DOHH2 (cell line): ENCODE results near the gene FBXO31.
A peak's percentile ranks its signal among the peaks of the same experiment; 100 is the strongest.

Experiments used
- H3F3A ChIP-seq: fragments of 200-600 bp; sonication (generic), shearing (Covaris generic); 2 replicates; pipeline ENCODE4 v1.6.0; 2016; ENCODE audit warnings: antibody characterized with exemption, mild to moderate bottlenecking; ENCODE audit not compliant: control insufficient read depth, insufficient read depth
- H3K27ac ChIP-seq: fragments of 200-600 bp; sonication (generic); 2 replicates; pipeline ENCODE4 v1.5.1; 2014; ENCODE audit warnings: low read depth, mild to moderate bottlenecking, low read length, moderate library complexity
- H3K27me3 ChIP-seq: fragments of 200-600 bp; sonication (generic); 2 replicates; pipeline ENCODE4 v1.6.1; 2014; ENCODE audit warnings: mild to moderate bottlenecking, low read length, mixed read lengths; ENCODE audit not compliant: control insufficient read depth
- H3K36me3 ChIP-seq: fragments of 200-600 bp; sonication (generic); 2 replicates; pipeline ENCODE4 v1.6.1; 2014; ENCODE audit warnings: mild to moderate bottlenecking, low read length, moderate library complexity, mixed read lengths; ENCODE audit not compliant: control insufficient read depth
- H3K4me1 ChIP-seq: fragments of 200-600 bp; sonication (generic); 2 replicates; pipeline ENCODE4 v1.6.1; 2014; ENCODE audit warnings: mild to moderate bottlenecking, low read length, mixed read lengths; ENCODE audit not compliant: control insufficient read depth
- H3K4me2 ChIP-seq: fragments of 200-600 bp; sonication (generic); 2 replicates; pipeline ENCODE4 v1.6.0; 2014; ENCODE audit warnings: mild to moderate bottlenecking, low read length, moderate library complexity
- H3K4me3 ChIP-seq: fragments of 200-600 bp; sonication (generic); 2 replicates; pipeline ENCODE4 v1.5.1; 2014; ENCODE audit warnings: mild to moderate bottlenecking, low read length, mixed read lengths
- H3K79me2 ChIP-seq: fragments of 200-600 bp; sonication (generic); 2 replicates; pipeline ENCODE4 v1.6.1; 2014; ENCODE audit warnings: mild to moderate bottlenecking, low read length, mixed read lengths; ENCODE audit not compliant: control insufficient read depth
- H3K9me2 ChIP-seq: fragments of 200-600 bp; sonication (generic); replicated peaks from 2 replicates; pipeline ENCODE4 v1.6.1; 2014; ENCODE audit warnings: mild to moderate bottlenecking, low read length, mixed read lengths; ENCODE audit not compliant: control insufficient read depth
- H3K9me3 ChIP-seq: fragments of 200-600 bp; sonication (generic); 2 replicates; pipeline ENCODE4 v1.6.1; 2014; ENCODE audit warnings: antibody characterized with exemption, low read length, mixed read lengths; ENCODE audit not compliant: control insufficient read depth, insufficient read depth
- H4K20me1 ChIP-seq: fragments of 200-600 bp; sonication (generic); 2 replicates; pipeline ENCODE4 v1.6.0; 2014; ENCODE audit warnings: low read depth, mild to moderate bottlenecking, antibody characterized with exemption, low read length, moderate library complexity; ENCODE audit not compliant: control insufficient read depth, insufficient read depth
- EZH2phosphoT487 ChIP-seq: fragments of 200-600 bp; sonication (generic); IDR thresholded peaks from 2 replicates; pipeline ENCODE4 v1.6.1; 2017; ENCODE audit warnings: borderline replicate concordance, mild to moderate bottlenecking, antibody characterized with exemption, low read length, moderate library complexity, mixed read lengths
- TF ChIP-seq, protein P1 (sequence below): fragments of 200-600 bp; sonication (generic); IDR thresholded peaks from one replicate; pipeline ENCODE4 v1.5.1; 2014; ENCODE audit warnings: antibody characterized with exemption, mild to moderate bottlenecking, low read depth, low read length; ENCODE audit not compliant: poor library complexity, severe bottlenecking

FBXO31 gene

DNA sequence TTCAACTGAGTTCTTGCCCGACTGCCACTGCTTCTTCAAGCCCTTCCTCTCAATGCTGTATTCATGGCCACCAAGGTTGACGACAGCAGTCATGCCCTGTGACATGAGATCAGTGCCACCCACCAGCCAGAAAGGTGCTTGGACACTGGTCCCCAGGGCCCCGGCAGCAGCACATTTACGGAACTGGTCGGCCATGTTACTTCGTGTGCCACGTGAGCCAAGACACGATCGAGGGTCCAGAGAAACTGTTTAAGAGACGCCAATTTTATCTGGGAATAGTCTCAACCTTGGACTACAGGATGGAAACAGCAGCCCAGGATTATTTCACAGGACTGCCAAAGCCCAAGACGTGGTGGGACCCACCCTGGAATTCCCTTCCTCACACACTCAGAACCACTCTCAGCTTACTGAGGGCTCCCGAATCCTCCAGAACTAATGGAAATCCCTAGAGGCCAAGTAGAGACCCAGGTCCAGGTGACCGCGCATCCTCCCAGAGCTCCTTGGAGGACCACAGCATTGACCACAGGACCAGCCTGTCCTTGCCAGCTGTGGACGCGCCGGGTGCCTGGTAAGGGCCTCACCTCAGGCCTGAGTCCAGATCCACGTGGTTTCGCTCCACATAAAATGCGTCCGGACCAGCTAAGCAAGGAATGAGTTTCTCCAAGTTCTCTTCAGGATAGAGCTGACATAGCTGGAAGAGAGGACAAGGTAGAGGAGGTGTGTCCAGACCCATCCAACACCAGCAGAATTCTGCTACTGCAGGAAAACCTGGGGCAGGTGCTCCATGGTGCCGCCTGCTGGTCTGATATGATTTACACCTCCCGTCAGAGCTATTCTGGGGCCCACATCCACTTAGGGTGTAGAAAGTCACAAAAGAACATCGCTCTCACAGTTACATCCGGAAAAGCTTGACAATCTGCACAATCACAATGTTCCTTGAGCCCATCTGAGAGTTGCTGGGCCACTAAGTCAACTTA, 36.7 kb upstream of the FBXO31 start:
- H3K9me2 ChIP-seq = no peaks in the 10 kb centered on the region
- H3K36me3 ChIP-seq = no peaks in the 10 kb centered on the region; the same call in 1 of the 2 replicates
- no peak overlapping the region for H3K27ac ChIP-seq

DNA sequence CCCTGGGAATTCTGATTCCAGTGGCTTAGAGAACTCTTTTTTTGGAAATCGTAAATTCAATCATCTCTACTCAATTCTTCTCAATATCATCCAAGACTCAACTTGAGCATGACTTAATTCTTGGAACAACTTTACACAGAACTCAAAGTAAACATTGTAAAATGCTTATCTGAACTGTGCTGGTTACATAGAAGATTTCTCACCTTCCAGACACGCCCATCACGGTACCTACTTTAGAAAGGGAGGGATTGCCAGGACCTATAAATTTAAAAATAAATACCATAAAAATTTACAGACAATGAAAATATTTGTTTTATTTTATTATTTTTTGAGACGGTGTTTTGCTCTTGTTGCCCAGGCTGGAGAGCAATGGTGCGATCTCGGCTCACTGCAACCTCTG, 35.1 kb upstream of the FBXO31 start:
- no peaks in the 10 kb centered on the region for H3K27me3 ChIP-seq
- no peak overlapping the region for H3K4me2 ChIP-seq
- H3K36me3 ChIP-seq = no peaks in the 10 kb centered on the region; the same call in 1 of the 2 replicates
- no peaks in the 10 kb centered on the region for H3K4me1 ChIP-seq
- no peaks in the 10 kb centered on the region for H3K9me3 ChIP-seq
- H3K79me2 ChIP-seq = no peaks in the 10 kb centered on the region
- H3K9me2 ChIP-seq = no peaks in the 10 kb centered on the region
- TF ChIP-seq, protein P1, sequence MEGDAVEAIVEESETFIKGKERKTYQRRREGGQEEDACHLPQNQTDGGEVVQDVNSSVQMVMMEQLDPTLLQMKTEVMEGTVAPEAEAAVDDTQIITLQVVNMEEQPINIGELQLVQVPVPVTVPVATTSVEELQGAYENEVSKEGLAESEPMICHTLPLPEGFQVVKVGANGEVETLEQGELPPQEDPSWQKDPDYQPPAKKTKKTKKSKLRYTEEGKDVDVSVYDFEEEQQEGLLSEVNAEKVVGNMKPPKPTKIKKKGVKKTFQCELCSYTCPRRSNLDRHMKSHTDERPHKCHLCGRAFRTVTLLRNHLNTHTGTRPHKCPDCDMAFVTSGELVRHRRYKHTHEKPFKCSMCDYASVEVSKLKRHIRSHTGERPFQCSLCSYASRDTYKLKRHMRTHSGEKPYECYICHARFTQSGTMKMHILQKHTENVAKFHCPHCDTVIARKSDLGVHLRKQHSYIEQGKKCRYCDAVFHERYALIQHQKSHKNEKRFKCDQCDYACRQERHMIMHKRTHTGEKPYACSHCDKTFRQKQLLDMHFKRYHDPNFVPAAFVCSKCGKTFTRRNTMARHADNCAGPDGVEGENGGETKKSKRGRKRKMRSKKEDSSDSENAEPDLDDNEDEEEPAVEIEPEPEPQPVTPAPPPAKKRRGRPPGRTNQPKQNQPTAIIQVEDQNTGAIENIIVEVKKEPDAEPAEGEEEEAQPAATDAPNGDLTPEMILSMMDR = no peak
- TF ChIP-seq EZH2phosphoT487 = no peak
- no peaks in the 10 kb centered on the region for H3F3A ChIP-seq
- H4K20me1 ChIP-seq = no peaks in the 10 kb centered on the region; the same call in 1 of the 2 replicates
- H3K27ac ChIP-seq = no peak overlapping the region
- H3K4me3 ChIP-seq = no peak overlapping the region

More for the DNA sequence above, 36.7 kb upstream of the FBXO31 start:
- no peak overlapping the region for H3K4me3 ChIP-seq
- H4K20me1 ChIP-seq = no peaks in the 10 kb centered on the region; the same call in 1 of the 2 replicates
- no peaks in the 10 kb centered on the region for H3K4me1 ChIP-seq
- H3F3A ChIP-seq = no peaks in the 10 kb centered on the region
- H3K9me3 ChIP-seq = no peaks in the 10 kb centered on the region
- H3K27me3 ChIP-seq = no peaks in the 10 kb centered on the region
- TF ChIP-seq, protein P1 = peak; percentile 62
- TF ChIP-seq EZH2phosphoT487 = no peak
- no peak overlapping the region for H3K4me2 ChIP-seq
- no peaks in the 10 kb centered on the region for H3K79me2 ChIP-seq

DNA sequence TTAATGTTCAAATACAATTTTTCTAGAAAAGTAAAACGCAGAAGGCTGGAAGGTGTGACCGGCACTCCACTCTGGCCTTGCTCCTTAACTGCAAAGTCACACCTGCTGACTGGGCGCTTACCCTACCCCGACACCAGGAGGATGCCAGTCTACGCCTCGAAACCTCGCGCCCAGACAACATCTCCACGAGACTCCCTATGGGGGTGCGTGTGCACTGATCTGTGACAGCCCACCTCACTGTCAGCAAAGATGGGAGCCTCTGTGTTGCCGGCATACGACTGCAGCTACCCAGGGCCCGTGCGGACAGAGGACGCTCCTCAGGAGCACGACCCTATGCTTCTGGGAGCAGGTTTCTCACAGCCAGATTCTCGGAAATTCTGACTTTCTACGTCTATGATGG, 34.6 kb upstream of the FBXO31 start:
- Histone ChIP-seq H3K9me3 (no peaks in the 10 kb centered on the region), H3K9me2 (no peaks in the 10 kb centered on the region), H3K4me2 (no peak overlapping the region), H3K4me1 (no peaks in the 10 kb centered on the region), H3K36me3 (no peaks in the 10 kb centered on the region; the same call in 1 of the 2 replicates), H3K27ac (no peak overlapping the region), H3F3A (no peaks in the 10 kb centered on the region), H3K4me3 (no peak overlapping the region), H3K27me3 (no peaks in the 10 kb centered on the region), H4K20me1 (no peaks in the 10 kb centered on the region; the same call in 1 of the 2 replicates), H3K79me2 (no peaks in the 10 kb centered on the region)
- no peak for TF ChIP-seq EZH2phosphoT487
- TF ChIP-seq, protein P1 = no peak
